HepG2 (cell line): ENCODE data around the gene PLRG1. TPM values are rescaled to one million over a fixed set of nuclear protein-coding genes. Genes with fewer than 3 reads are reported as not detected.
A peak's percentile ranks its signal among the peaks of the same experiment; 100 is the strongest.

ENCODE experiments used
- DNMT3B ChIP-seq: conservative IDR thresholded peaks from 2 replicates; pipeline ENCODE4 v1.6.1; 2016; ENCODE audit warnings: missing biosample characterization, control low read depth
- FOSL2 ChIP-seq: sonication (generic); formaldehyde crosslinking; IDR thresholded peaks from 2 replicates; pipeline ENCODE4 v1.4.0; 2020; ENCODE audit warnings: missing genetic modification reagents
- FOXC1 ChIP-seq: sonication (generic); formaldehyde crosslinking; IDR thresholded peaks from 2 replicates; pipeline ENCODE4 v1.8.0; 2022; ENCODE audit warnings: mild to moderate bottlenecking, missing genetic modification reagents, borderline replicate concordance
- HNRNPUL1 ChIP-seq: fragments of 200-400 bp; formaldehyde crosslinking; IDR thresholded peaks from 2 replicates; pipeline ENCODE4 v1.6.1; 2017; ENCODE audit warnings: low read depth, mild to moderate bottlenecking, low read length, moderate library complexity
- NFE2L1 ChIP-seq: sonication (generic); formaldehyde crosslinking; IDR thresholded peaks from 2 replicates; pipeline ENCODE4 v1.4.0; 2020; ENCODE audit warnings: missing genetic modification reagents, mild to moderate bottlenecking, borderline replicate concordance
- NR1H2 ChIP-seq: sonication (generic); formaldehyde crosslinking; IDR thresholded peaks from 2 replicates; pipeline ENCODE4 v1.8.1; 2022; ENCODE audit warnings: low read depth, missing genetic modification reagents, borderline replicate concordance
- NRL ChIP-seq: sonication (generic); formaldehyde crosslinking; IDR thresholded peaks from 2 replicates; pipeline ENCODE4 v1.5.0; 2020; ENCODE audit warnings: missing genetic modification reagents, mild to moderate bottlenecking, moderate library complexity, borderline replicate concordance
- REXO4 ChIP-seq: sonication (generic); formaldehyde crosslinking; IDR thresholded peaks from 2 replicates; pipeline ENCODE4 v1.8.0; 2022; ENCODE audit warnings: missing genetic modification reagents, mild to moderate bottlenecking, borderline replicate concordance
- RORA ChIP-seq: sonication (generic); formaldehyde crosslinking; IDR thresholded peaks from 2 replicates; pipeline ENCODE4 v1.5.0; 2020; ENCODE audit warnings: mild to moderate bottlenecking, missing genetic modification reagents, moderate library complexity
- ZFYVE20 ChIP-seq: sonication (generic); formaldehyde crosslinking; IDR thresholded peaks from 2 replicates; pipeline ENCODE4 v1.8.0; 2023; ENCODE audit warnings: low read depth, mild to moderate bottlenecking, moderate library complexity, missing genetic modification reagents, borderline replicate concordance
- ZNF10 ChIP-seq: sonication (generic); formaldehyde crosslinking; IDR thresholded peaks from 2 replicates; pipeline ENCODE4 v1.4.0; 2020; ENCODE audit warnings: mild to moderate bottlenecking, low read depth, missing genetic modification reagents, borderline replicate concordance
- ZNF124 ChIP-seq: sonication (generic); formaldehyde crosslinking; IDR thresholded peaks from 2 replicates; pipeline ENCODE4 v1.4.0; 2020; ENCODE audit warnings: missing genetic modification reagents
- ZNF563 ChIP-seq: sonication (generic); formaldehyde crosslinking; IDR thresholded peaks from 2 replicates; pipeline ENCODE4 v1.8.0; 2022; ENCODE audit warnings: mild to moderate bottlenecking, moderate library complexity, missing genetic modification reagents
- polyA plus RNA-seq, 8 experiments: library from polyadenylated mRNA; depleted of rRNA in 3 of 8; stranded (reverse) in 7 of 8; unstranded in 1 of 8; fragments of >200 nt; fragmentation: Illumina TruSeq in 4 of 8; extraction: Trizol in 4 of 8; gene quantifications; 2 replicates each; pipeline versions ENCODE4 v1.2.1 to v1.2.3, GENCODE V29; 2011 to 2016; ENCODE audit warnings: low read depth in 4 of 8, missing spikeins in 1 of 8, mixed read lengths in 1 of 8; ENCODE audit not compliant: insufficient read depth in 1 of 8
- total RNA-seq, 5 experiments: library from RNA; depleted of rRNA; stranded (reverse); fragments of >200 nt; fragmentation: Illumina TruSeq; extraction: Trizol; gene quantifications; 2 replicates each; pipeline ENCODE4 v1.2.3, GENCODE V29; 2016; ENCODE audit warnings: low read depth in 1 of 5
- TF ChIP-seq, protein P1 (sequence below): sonication (generic); formaldehyde crosslinking; IDR thresholded peaks from 2 replicates; pipeline ENCODE4 v1.5.0; 2020; ENCODE audit warnings: mild to moderate bottlenecking, missing genetic modification reagents
- TF ChIP-seq, protein P2 (sequence below): sonication (generic); formaldehyde crosslinking; IDR thresholded peaks from 2 replicates; pipeline ENCODE4 v1.4.0; 2020; ENCODE audit warnings: missing genetic modification reagents; ENCODE audit errors: not compliant biosample characterization
- TF ChIP-seq, protein P3 (sequence below): sonication (generic); formaldehyde crosslinking; IDR thresholded peaks from 2 replicates; pipeline ENCODE4 v1.9.0; 2022; ENCODE audit warnings: low read depth, missing genetic modification reagents
- TF ChIP-seq, protein P4 (sequence below): sonication (generic); formaldehyde crosslinking; IDR thresholded peaks from 2 replicates; pipeline ENCODE4 v1.4.0; 2020; ENCODE audit warnings: missing genetic modification reagents

PLRG1 gene
- total and polyA plus RNA-seq, 2 of the 13 experiments (the other 11 are each of a cell fraction or from before 2014, with no cell fraction given), result 77.3 to 110 TPM

DNA sequence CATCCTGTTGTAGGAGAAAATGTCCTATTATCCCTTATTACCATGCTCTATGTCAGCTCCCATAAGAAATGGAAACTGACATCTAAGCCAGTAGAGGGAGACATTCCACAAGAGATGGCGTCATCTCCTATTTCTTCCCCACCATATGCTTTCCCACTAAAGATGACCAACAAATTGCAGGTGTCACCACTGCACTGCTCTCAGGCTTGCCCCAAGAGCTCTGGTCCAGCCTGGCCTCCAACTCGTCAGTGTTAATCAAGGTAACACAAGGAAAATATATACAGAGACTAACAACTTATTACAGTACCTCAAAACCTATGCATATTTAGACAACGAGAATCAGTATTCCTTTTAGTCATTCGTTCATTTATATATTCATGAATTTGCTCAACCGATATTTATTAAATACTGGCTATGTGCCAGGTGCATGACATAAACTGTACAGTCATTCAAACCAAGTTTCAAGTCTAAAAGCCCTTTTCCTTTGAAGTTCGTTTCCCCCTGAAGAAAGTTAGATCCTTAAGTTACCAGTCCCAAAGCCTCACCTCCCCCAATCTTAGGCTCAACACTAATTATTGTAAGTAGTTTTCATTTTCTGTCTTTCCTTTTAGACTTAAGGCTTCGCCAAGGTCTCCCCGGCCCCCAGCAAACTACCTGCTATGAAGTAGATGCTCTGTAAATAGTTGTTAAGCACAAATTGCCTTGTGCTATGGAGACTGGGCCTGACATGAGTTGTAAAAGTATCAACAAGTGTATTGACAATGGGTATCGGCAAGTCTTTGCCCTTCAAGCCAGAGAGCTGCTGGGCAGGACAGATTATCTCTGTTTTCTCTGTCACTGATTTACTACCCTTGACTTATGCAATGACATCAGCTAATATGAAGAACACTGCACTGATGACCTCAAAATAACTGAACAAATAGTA is 9.6 kb upstream of the PLRG1 start (continued):
- TF ChIP-seq HNRNPUL1 (peak; percentile 67; the same call in 1 of the 2 replicates), ZNF10 (CRISPR knock-in tag) (no peak), REXO4 (CRISPR knock-in tag) (no peak), ZNF563 (CRISPR knock-in tag) (no peak), RORA (CRISPR knock-in tag) (no peak), ZFYVE20 (CRISPR knock-in tag) (no peak), NFE2L1 (no peak), NRL (CRISPR knock-in tag) (no peak), NR1H2 (CRISPR knock-in tag) (no peak), FOXC1 (no peak), FOSL2 (CRISPR knock-in tag) (peak; percentile 91), ZNF124 (CRISPR knock-in tag) (peak; percentile 6; the same call in 1 of the 2 replicates), DNMT3B (CRISPR knock-in tag) (peak; percentile 83)
- TF ChIP-seq, protein P1, sequence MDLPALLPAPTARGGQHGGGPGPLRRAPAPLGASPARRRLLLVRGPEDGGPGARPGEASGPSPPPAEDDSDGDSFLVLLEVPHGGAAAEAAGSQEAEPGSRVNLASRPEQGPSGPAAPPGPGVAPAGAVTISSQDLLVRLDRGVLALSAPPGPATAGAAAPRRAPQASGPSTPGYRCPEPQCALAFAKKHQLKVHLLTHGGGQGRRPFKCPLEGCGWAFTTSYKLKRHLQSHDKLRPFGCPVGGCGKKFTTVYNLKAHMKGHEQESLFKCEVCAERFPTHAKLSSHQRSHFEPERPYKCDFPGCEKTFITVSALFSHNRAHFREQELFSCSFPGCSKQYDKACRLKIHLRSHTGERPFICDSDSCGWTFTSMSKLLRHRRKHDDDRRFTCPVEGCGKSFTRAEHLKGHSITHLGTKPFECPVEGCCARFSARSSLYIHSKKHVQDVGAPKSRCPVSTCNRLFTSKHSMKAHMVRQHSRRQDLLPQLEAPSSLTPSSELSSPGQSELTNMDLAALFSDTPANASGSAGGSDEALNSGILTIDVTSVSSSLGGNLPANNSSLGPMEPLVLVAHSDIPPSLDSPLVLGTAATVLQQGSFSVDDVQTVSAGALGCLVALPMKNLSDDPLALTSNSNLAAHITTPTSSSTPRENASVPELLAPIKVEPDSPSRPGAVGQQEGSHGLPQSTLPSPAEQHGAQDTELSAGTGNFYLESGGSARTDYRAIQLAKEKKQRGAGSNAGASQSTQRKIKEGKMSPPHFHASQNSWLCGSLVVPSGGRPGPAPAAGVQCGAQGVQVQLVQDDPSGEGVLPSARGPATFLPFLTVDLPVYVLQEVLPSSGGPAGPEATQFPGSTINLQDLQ (CRISPR knock-in tag), result no peak
- TF ChIP-seq, protein P2, sequence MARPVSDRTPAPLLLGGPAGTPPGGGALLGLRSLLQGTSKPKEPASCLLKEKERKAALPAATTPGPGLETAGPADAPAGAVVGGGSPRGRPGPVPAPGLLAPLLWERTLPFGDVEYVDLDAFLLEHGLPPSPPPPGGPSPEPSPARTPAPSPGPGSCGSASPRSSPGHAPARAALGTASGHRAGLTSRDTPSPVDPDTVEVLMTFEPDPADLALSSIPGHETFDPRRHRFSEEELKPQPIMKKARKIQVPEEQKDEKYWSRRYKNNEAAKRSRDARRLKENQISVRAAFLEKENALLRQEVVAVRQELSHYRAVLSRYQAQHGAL (CRISPR knock-in tag), result no peak
- TF ChIP-seq, protein P3, sequence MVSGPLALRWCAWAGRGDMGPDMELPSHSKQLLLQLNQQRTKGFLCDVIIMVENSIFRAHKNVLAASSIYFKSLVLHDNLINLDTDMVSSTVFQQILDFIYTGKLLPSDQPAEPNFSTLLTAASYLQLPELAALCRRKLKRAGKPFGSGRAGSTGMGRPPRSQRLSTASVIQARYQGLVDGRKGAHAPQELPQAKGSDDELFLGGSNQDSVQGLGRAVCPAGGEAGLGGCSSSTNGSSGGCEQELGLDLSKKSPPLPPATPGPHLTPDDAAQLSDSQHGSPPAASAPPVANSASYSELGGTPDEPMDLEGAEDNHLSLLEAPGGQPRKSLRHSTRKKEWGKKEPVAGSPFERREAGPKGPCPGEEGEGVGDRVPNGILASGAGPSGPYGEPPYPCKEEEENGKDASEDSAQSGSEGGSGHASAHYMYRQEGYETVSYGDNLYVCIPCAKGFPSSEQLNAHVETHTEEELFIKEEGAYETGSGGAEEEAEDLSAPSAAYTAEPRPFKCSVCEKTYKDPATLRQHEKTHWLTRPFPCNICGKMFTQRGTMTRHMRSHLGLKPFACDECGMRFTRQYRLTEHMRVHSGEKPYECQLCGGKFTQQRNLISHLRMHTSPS, result peak; percentile 66; the same call in 1 of the 2 replicates
- TF ChIP-seq, protein P4, sequence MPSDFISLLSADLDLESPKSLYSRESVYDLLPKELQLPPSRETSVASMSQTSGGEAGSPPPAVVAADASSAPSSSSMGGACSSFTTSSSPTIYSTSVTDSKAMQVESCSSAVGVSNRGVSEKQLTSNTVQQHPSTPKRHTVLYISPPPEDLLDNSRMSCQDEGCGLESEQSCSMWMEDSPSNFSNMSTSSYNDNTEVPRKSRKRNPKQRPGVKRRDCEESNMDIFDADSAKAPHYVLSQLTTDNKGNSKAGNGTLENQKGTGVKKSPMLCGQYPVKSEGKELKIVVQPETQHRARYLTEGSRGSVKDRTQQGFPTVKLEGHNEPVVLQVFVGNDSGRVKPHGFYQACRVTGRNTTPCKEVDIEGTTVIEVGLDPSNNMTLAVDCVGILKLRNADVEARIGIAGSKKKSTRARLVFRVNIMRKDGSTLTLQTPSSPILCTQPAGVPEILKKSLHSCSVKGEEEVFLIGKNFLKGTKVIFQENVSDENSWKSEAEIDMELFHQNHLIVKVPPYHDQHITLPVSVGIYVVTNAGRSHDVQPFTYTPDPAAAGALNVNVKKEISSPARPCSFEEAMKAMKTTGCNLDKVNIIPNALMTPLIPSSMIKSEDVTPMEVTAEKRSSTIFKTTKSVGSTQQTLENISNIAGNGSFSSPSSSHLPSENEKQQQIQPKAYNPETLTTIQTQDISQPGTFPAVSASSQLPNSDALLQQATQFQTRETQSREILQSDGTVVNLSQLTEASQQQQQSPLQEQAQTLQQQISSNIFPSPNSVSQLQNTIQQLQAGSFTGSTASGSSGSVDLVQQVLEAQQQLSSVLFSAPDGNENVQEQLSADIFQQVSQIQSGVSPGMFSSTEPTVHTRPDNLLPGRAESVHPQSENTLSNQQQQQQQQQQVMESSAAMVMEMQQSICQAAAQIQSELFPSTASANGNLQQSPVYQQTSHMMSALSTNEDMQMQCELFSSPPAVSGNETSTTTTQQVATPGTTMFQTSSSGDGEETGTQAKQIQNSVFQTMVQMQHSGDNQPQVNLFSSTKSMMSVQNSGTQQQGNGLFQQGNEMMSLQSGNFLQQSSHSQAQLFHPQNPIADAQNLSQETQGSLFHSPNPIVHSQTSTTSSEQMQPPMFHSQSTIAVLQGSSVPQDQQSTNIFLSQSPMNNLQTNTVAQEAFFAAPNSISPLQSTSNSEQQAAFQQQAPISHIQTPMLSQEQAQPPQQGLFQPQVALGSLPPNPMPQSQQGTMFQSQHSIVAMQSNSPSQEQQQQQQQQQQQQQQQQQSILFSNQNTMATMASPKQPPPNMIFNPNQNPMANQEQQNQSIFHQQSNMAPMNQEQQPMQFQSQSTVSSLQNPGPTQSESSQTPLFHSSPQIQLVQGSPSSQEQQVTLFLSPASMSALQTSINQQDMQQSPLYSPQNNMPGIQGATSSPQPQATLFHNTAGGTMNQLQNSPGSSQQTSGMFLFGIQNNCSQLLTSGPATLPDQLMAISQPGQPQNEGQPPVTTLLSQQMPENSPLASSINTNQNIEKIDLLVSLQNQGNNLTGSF, result no peak
